ENCODE data around the gene RPRD1B.

GRCh38 chr20:38139977-38140753 is 106.6 kb downstream of the RPRD1B start:
- no peak for TF ChIP-seq POLR2A (IDR thresholded peaks at IDR 0.05)
- TF ChIP-seq CTCF (IDR thresholded peaks at IDR 0.05): no peak
- no peak for TF ChIP-seq POLR2AphosphoS5 (IDR thresholded peaks at IDR 0.05)
- TF ChIP-seq EP300 (IDR thresholded peaks at IDR 0.05): no peak

Data from sigmoid colon (tissue), 4 donors.